GM12878 (cell line): Measurements from ENCODE around the gene C3orf49.

ENCODE experiments used
- CEBPB ChIP-seq, 2 experiments: fragments of 150-350 bp in 1 of 2; IDR thresholded peaks; 2 replicates each; pipeline ENCODE4 v1.6.1; 2012 to 2014; ENCODE audit warnings: low read depth in 2 of 2, low read length in 2 of 2, borderline replicate concordance in 1 of 2, inconsistent platforms in 1 of 2
- HDAC2 ChIP-seq: fragments of 200-600 bp; sonication (generic); IDR thresholded peaks from 2 replicates; pipeline ENCODE4 v1.6.1; 2017
- HDAC6 ChIP-seq: fragments of 200-600 bp; sonication (generic); IDR thresholded peaks from one replicate; pipeline ENCODE4 v1.8.0; 2017; ENCODE audit warnings: antibody characterized with exemption; ENCODE audit not compliant: unreplicated experiment
- NR2C2 ChIP-seq: IDR thresholded peaks from 2 replicates; pipeline ENCODE4 v1.6.1; 2011; ENCODE audit warnings: borderline replicate concordance, low read depth; ENCODE audit not compliant: control insufficient read depth, insufficient read length
- POLR2A ChIP-seq: IDR thresholded peaks from 2 replicates; pipeline ENCODE4 v1.6.1; 2011; ENCODE audit warnings: low read depth, mild to moderate bottlenecking, low read length
- TAF1 ChIP-seq: IDR thresholded peaks from 2 replicates; pipeline ENCODE4 v1.6.1; 2011; ENCODE audit warnings: mild to moderate bottlenecking, low read depth, low read length, borderline replicate concordance
- TBL1XR1 ChIP-seq: IDR thresholded peaks from 2 replicates; pipeline ENCODE4 v1.6.1; 2012; ENCODE audit warnings: low read depth, low read length, improper control_type of control experiment
- TF ChIP-seq, protein P1 (sequence below), 3 experiments: IDR thresholded peaks in 2 of 3; conservative IDR thresholded peaks in 1 of 3; 2 replicates each; pipeline ENCODE4 v1.5.1; 2011; ENCODE audit warnings: low read depth in 3 of 3, low read length in 3 of 3, mild to moderate bottlenecking in 3 of 3, control low read depth in 2 of 3, moderate library complexity in 2 of 3, inconsistent platforms in 1 of 3, mixed read lengths in 1 of 3; ENCODE audit not compliant: control insufficient read depth in 2 of 3, insufficient read depth in 1 of 3; ENCODE audit errors: extremely low read depth in 1 of 3
- TF ChIP-seq, protein P2 (sequence below): IDR thresholded peaks from 2 replicates; pipeline ENCODE4 v1.6.1; 2011; ENCODE audit warnings: mild to moderate bottlenecking, low read depth, low read length, moderate library complexity; ENCODE audit not compliant: insufficient replicate concordance
- TF ChIP-seq, protein P3 (sequence below): IDR thresholded peaks from 2 replicates; pipeline ENCODE4 v1.6.1; 2011; ENCODE audit warnings: low read depth, mild to moderate bottlenecking, low read length, moderate library complexity, borderline replicate concordance; ENCODE audit errors: extremely low read depth

- TF ChIP-seq, protein P1, sequence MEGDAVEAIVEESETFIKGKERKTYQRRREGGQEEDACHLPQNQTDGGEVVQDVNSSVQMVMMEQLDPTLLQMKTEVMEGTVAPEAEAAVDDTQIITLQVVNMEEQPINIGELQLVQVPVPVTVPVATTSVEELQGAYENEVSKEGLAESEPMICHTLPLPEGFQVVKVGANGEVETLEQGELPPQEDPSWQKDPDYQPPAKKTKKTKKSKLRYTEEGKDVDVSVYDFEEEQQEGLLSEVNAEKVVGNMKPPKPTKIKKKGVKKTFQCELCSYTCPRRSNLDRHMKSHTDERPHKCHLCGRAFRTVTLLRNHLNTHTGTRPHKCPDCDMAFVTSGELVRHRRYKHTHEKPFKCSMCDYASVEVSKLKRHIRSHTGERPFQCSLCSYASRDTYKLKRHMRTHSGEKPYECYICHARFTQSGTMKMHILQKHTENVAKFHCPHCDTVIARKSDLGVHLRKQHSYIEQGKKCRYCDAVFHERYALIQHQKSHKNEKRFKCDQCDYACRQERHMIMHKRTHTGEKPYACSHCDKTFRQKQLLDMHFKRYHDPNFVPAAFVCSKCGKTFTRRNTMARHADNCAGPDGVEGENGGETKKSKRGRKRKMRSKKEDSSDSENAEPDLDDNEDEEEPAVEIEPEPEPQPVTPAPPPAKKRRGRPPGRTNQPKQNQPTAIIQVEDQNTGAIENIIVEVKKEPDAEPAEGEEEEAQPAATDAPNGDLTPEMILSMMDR (IDR thresholded peaks at IDR 0.05 in 2 of 3, conservative IDR thresholded peaks at IDR 0.05 in 1 of 3; ENCODE audit: control insufficient read depth in 2 of 3, extremely low read depth in 1 of 3, insufficient read depth in 1 of 3, low read depth in 3 of 3, low read length in 3 of 3), result no peak
- TF ChIP-seq NR2C2 (no peak), TAF1 (no peak), CEBPB (IDR thresholded peaks at IDR 0.05; ENCODE audit: borderline replicate concordance in 1 of 2, low read depth in 2 of 2, low read length in 2 of 2) (no peak), HDAC2 (no peak), POLR2A (no peak), TBL1XR1 (no peak), HDAC6 (no peak)
- TF ChIP-seq, protein P2, sequence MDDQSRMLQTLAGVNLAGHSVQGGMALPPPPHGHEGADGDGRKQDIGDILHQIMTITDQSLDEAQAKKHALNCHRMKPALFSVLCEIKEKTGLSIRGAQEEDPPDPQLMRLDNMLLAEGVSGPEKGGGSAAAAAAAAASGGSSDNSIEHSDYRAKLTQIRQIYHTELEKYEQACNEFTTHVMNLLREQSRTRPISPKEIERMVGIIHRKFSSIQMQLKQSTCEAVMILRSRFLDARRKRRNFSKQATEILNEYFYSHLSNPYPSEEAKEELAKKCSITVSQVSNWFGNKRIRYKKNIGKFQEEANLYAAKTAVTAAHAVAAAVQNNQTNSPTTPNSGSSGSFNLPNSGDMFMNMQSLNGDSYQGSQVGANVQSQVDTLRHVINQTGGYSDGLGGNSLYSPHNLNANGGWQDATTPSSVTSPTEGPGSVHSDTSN, result no peak
- TF ChIP-seq, protein P3, sequence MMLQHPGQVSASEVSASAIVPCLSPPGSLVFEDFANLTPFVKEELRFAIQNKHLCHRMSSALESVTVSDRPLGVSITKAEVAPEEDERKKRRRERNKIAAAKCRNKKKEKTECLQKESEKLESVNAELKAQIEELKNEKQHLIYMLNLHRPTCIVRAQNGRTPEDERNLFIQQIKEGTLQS, result no peak
Measured at GRCh38 chr3:63774781-63775180, 44.3 kb upstream of the C3orf49 start.
